Pancreas (tissue), 10 donors: ENCODE results near the gene TMEM17. TPM values are rescaled to one million over a fixed set of nuclear protein-coding genes. Genes with fewer than 3 reads are reported as not detected.
A peak's percentile ranks its signal among the peaks of the same experiment; 100 is the strongest.
"Not testable (repeated sequence)": the region's sequence is repeated elsewhere in the genome, so short reads cannot be mapped to it uniquely, and the experiment has no call there.

Source experiments
- ATAC-seq, 4 donors: fragments of 200-7000 bp; cut with Tn5 transposase; one replicate each; pipeline versions ENCODE4 v1.8.0 to v1.9.1; 2020; ENCODE audit warnings: mild to moderate bottlenecking in 4 of 4, moderate library complexity in 4 of 4
- DNase-seq, 6 donors: peaks; one replicate each; pipeline ENCODE4 v3.0.0-alpha.2; 2020
- FAIRE-seq: peaks from 2 replicates; lab custom pipeline; 2012; peaks lifted over from hg19 to GRCh38; lab: Jason Lieb, UNC
- H3K27ac ChIP-seq, 4 donors: fragments of 200-600 bp; sonication (generic); 1 replicate in 3 of 4; 2 replicates in 1 of 4; pipeline versions ENCODE4 v1.5.0 to v1.8.0; 2020
- H3K27me3 ChIP-seq, 4 donors: fragments of 200-600 bp; one replicate each; pipeline ENCODE4 v1.8.0; 2021
- H3K36me3 ChIP-seq, 3 donors: fragments of 200-600 bp; sonication (generic) in 1 of 3; one replicate each; pipeline versions ENCODE4 v1.5.0 to v1.8.0; 2020 to 2021
- H3K4me1 ChIP-seq, 3 donors: fragments of 200-600 bp; one replicate each; pipeline ENCODE4 v1.8.0; 2021
- H3K4me3 ChIP-seq, 4 donors: fragments of 200-600 bp; sonication (generic) in 2 of 4; one replicate each; pipeline versions ENCODE4 v1.5.0 to v1.8.0; 2020 to 2021
- H3K9me3 ChIP-seq, 4 donors: fragments of 200-600 bp; one replicate each; pipeline ENCODE4 v1.8.0; 2021
- CTCF ChIP-seq, 4 donors: fragments of 200-600 bp; sonication (generic) in 3 of 4; IDR thresholded peaks; one replicate each; pipeline versions ENCODE4 v1.5.0 to v1.8.0; 2021; ENCODE audit warnings: antibody characterized with exemption in 4 of 4
- WGBS, 2 donors: extraction: QIAGEN DNeasy Blood & Tissue Kit; methylation state at CpG; one replicate each; pipeline ENCODE4 v1.1.7; 2013; 5-methylcytosine and 5-hydroxymethylcytosine counted together
- intact Hi-C, 3 donors: fragments of 100-400 bp; cut with DNase I; formaldehyde crosslinking; loops; one replicate each; pipeline versions ENCODE4 v1.11.1 to v1.14.2; 2022
- polyA plus RNA-seq, 2 donors: library from polyadenylated mRNA; stranded (reverse); fragments of 200-250 nt; gene quantifications; one replicate each; pipeline ENCODE4 v1.2.3, GENCODE V29; 2013
- total RNA-seq, 6 donors: library from RNA; stranded (reverse); fragmentation: NEBNext Ultra II Directional in 4 of 6; extraction: Animal tissue kit (Norgen Biotek cat#: 25700) in 4 of 6; gene quantifications; one replicate each; pipeline versions ENCODE4 v1.2.1 to v1.2.4, GENCODE V29; 2021 to 2023
- donor health status: healthy with polysubstance abuse.
- donor health status: DM: no; HTN: no; CAD: no; lungs with moderate emphysema.
- donor health status: DM: no; HTN: no; CAD: no.
- donor health status: control.
- donor health status: control.
- donor health status: Bipolar disorder and iron deficiency.
- donor health status: DM: yes; HTN: yes; CAD: no.
- donor health status: DM: no; HTN: no; CAD: no.
- donor health status: DM: no; HTN: no; CAD: no.
- donor health status: DM: yes; HTN: yes; CAD: no.

Gene TMEM17
- total and polyA plus RNA-seq, 8 donors, result 1.3 to 5.8 (median 2.4) TPM

- Histone ChIP-seq H3K4me1 (peaks cover 22 to 31% (median 28%) of the 10 kb centered on the region in 3 donors), H3K27me3 (no peaks in the 10 kb centered on the region), H3K9me3 (no peaks in the 10 kb centered on the region), H3K27ac (peak overlapping the region in 2 of 4 donors; percentile 43 to 63), H3K36me3 (no peaks in the 10 kb centered on the region), H3K4me3 (no peak overlapping the region)
- TF ChIP-seq CTCF (IDR thresholded peaks at IDR 0.05), result no peak
- ATAC-seq (peak; percentile 36 to 77 (median 76)), DNase-seq (no peak), FAIRE-seq (no peak)
- intact Hi-C loops, result no loop called here
- 52 to 54% methylated on average over 10 of the region's 10 CpGs for WGBS, 2 donors
These were observed 20.8 kb upstream of the TMEM17 start for GRCh38 chr2:62526531-62527381.

DNA sequence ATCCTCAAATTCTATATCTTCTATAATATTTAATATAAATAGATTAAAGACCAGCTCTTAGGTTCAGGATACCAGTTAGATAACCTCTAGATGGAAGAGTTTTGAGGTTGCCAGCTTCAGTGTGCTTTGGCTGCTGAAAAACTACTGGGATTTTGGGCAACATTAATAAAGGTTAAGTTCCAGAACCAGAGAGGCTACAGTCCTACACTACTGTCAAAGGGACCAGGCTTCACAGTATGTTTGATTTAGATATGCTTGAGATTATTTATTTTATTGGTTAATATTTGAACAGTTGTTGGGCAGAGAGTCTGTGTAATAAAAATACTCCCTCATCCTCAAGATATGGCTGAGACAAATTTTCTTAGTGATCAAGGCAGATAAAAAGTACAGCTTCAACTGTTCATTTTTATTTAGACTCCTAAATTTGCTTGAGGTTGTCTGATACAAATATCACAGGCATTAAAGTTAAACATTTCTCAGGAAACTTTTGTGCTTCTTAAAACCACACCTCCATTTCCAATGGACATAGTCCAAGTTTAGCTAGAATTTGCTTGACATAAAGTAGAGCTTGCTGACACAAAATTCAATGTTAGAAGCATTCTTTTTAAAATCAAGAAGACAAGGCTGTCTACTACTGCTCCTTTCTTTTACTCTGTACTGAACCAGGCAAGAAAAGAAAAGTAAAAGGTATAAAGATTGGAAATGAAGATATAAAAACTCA lies 19.7 kb upstream of the TMEM17 start:
- no peaks in the 10 kb centered on the region for H3K27me3 ChIP-seq
- FAIRE-seq (no peak), ATAC-seq (peak; percentile 28 to 84 (median 70)), DNase-seq (no peak)
- peaks cover 22 to 31% (median 28%) of the 10 kb centered on the region in 3 donors for H3K4me1 ChIP-seq
- TF ChIP-seq CTCF (IDR thresholded peaks at IDR 0.05), result no peak
- H3K4me3 ChIP-seq, result no peak overlapping the region
- intact Hi-C loops, result no loop called here
- H3K36me3 ChIP-seq, result no peaks in the 10 kb centered on the region
- no peaks in the 10 kb centered on the region for H3K9me3 ChIP-seq
- peak overlapping the region in 2 of 4 donors; percentile 43 to 63 for H3K27ac ChIP-seq

DNA sequence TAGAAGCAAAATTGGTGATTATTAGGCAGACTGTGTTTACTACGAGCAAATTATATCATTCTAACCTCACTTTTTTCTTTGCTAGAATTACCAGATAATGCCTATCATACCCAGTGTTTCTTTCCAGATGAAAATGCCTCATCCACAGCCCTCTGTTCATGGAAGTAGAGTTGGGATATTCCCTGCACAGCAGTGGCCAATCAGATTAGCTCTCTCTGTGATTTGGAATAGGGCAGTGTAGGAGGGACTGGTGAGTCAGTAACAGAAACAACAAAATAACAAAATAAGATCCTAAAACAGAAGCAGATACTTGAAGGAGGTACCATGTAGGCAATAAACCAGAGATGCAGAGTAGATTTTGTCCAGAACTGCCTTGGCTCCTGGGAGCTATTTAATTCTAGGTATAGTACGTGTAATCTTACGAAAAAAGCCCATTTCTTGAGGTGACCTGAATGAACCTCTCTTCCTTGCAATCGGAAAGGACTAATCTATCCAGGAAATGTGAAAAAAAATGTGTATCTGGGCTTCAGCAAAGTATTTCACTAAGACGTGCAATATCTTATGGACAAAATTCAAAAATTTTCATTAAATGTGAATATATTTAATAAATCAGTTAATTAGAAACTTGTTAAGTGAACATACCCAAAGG lies 18.4 kb upstream of the TMEM17 start:
- Histone ChIP-seq H3K27ac (no peak overlapping the region), H3K36me3 (no peaks in the 10 kb centered on the region), H3K4me3 (no peak overlapping the region), H3K4me1 (peaks cover 22 to 31% (median 28%) of the 10 kb centered on the region in 3 donors), H3K9me3 (no peaks in the 10 kb centered on the region), H3K27me3 (no peaks in the 10 kb centered on the region)
- no peak for TF ChIP-seq CTCF (IDR thresholded peaks at IDR 0.05)
- no peak for DNase-seq
- no peak for FAIRE-seq
- WGBS, 2 donors, result 33 to 50% methylated on average over 5 of the region's 5 CpGs
- intact Hi-C loops, result no loop called here
- ATAC-seq, result peak; percentile 36 to 58 (median 56)

GRCh38 chr2:62521061-62521460 lies 15.1 kb upstream of the TMEM17 start:
- H3K27me3 ChIP-seq, H3K4me3 ChIP-seq, H3K9me3 ChIP-seq, intact Hi-C loops, H3K36me3 ChIP-seq, ATAC-seq, FAIRE-seq, DNase-seq, H3K27ac ChIP-seq: not testable (repeated sequence)
- 90 to 91% methylated on average over 14 of the region's 14 CpGs for WGBS, 2 donors
- peaks cover 12 to 19% (median 14%) of the 10 kb centered on the region in 3 donors for H3K4me1 ChIP-seq

DNA sequence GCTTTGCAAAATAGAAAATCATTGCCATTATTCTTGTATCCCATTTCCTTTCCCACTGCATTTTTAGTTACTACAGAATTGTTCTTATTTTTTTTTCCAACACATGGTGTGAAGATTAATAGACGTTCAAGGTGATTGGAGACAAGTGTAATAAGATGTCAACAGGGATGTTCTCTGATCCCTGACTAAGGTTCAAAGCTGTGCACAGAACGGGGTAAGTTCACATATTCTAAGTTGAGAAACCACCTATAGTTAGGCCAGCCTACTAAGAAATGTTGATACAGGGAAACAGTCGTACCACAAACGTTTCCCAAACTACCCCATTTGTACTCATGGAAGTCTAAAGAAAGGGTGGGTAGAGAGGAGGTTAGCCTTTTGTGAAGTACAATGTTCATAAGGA lies 6.4 kb upstream of the TMEM17 start:
- TF ChIP-seq CTCF (IDR thresholded peaks at IDR 0.05), result no peak
- Histone ChIP-seq H3K27me3 (no peaks in the 10 kb centered on the region), H3K36me3 (no peaks in the 10 kb centered on the region), H3K27ac (no peak overlapping the region), H3K4me1 (no peaks in the 10 kb centered on the region), H3K9me3 (no peaks in the 10 kb centered on the region), H3K4me3 (no peak overlapping the region)
- ATAC-seq (no peak), FAIRE-seq (no peak), DNase-seq (no peak)
- intact Hi-C loops, result no loop called here
- WGBS, 2 donors, result 73 to 74% methylated on average over 4 of the region's 4 CpGs
